Middle frontal gyrus (tissue), 1 donor: ENCODE results near the gene PBX1.
A peak's percentile ranks its signal among the peaks of the same experiment; 100 is the strongest.
"Not testable (repeated sequence)": the region's sequence is repeated elsewhere in the genome, so short reads cannot be mapped to it uniquely, and the experiment has no call there.

ENCODE experiments used
- DNase-seq: peaks from one replicate; pipeline ENCODE4 v3.0.0-alpha.2; 2015; ENCODE audit warnings: low spot score; ENCODE audit errors: extremely low spot score

The PBX1 gene

DNA sequence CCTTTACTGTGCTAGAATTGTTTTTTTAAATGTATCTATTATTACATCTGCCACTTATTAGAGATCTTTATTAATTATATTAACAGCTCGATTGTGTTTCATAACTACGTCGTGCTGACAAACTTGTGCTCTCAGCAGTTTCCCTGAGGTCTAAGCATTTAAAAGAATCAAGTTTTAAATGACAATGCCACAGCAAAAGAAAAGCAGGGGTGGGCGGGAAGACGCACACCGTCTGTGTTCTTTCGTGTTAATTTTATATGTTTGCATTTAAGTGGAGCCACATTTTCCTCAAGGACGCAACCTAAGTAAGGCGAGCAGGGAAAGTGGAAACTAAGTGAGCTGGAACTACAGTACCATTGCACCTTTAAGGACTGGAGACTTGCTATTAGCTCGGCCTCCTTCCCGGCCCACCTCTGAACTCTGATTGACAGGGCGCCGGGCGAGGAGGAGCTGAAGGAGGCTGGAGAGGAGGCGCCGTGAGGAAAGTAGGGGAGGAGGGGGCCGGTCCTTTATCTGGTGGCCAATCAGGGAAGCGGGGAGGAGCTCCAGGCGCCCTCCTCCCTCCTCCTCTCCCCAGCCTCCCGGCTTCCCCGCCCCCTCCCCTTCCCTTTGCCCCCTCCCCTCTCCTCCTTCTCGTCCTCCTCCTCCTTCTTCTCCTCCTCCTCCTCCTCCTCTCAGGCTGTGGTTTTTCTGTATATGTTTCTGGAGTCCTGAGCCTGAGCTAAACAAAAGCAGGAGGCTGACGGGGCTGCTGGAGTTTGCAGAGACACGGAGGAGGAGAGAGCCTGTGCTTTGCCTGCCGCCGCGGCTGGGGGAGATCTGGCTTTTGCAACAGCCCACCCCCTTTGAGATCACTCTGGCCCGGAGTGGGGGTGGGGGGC lies at the start of gene PBX1:
TSS of gene PBX1 (plus strand) at position 724 of the 881 bp plus-strand sequence.
- DNase-seq: peak; percentile 91

DNA sequence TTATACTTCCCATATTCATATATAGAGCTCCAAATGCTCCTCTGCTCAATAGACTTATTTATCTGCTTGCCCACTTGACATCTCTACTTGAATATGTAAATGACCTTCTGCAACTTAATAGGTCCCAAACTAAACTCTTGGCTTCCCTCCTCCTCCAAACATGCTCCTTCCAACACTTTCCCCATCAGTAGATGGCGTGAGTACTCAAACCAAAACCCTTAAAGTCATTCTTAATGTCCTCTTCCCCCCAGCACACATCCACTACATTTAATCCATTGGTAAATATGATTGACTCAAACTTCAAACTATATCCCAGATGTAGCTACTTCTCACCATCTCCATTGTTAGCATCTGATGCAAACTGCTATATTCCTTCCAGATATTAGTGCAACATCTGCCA lies 48.5 kb upstream of the PBX1 start:
- DNase-seq: no peak

DNA sequence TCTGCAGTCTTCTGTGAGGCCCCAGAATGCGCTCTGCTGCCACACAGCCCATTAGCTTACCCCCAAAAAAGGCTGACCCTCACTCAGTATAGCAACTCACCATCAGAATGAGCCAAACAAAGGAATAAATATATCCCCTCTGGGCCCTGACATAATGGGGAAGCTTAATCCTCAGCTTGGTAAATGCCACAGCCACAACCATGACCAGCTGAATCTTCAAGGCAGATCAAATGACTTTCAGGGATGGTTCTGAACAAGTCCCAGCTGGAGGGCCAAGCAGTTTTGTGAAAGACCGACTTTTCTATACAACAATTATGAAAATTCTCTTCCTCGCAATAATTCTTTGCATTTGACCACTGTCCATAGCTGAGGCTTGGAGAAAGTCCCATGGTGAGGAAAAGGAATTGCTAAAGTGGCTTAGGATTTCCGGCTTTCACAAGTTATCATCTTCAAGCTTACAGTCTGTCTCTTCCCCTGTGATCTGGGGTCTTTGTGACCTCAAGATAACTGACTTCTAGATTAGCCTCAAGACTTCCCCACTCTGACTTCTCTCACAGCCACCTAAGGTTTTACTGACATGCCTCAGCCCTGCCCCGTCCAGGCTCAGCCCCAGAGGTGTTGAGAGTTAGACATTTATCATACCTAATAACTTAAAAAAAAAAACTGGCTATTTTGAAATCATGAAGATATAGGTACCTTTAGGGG lies 47.8 kb upstream of the PBX1 start:
- no peak for DNase-seq

DNA sequence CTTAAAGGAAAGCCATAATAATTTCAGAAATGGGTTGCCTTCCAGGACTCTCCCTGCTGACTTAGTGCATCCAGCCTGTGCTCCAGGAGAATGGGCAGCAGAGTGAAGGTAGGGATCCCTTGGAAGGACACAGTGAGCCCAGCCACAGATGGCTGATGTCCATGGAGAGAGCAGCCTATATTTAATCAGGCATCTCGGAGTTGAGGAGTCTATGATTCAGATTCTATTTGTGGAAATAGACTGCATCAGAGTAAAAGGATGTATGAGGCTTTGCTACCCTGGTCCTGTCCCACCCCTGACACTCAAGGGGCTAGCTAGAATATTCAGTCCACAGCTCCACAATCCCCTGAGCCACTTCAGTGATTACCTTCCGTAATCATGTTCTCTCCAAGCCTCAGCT lies 43.8 kb upstream of the PBX1 start:
- no peak for DNase-seq

DNA sequence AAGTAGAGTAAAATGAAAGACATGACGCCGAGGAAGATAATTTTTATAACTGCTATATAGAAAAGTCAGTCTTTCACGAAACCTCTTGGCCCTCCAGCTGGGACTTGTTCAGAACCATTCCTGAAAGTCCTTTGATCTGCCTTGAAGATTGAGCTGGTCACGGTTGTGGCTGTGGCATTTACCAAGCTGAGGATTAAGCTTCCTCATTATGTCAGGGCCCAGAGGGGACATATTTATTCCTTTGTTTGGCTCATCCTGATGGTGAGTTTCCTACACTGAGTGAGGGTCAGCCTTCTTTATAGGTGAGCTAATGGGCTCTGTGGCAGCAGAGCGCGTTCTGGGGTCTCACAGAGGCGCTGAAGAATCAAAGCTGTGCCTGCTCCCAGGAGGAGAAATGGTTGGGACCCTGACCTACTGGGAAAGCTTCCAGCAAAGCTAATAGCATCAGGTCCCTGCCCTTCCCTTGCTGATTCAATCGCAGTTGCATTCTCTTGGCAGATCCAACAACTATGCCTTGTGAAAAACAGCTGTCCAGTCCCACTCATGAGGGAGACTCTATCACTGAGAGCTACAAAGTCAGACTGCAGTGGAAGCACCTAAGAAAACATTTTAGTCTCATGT lies 43.2 kb upstream of the PBX1 start:
- DNase-seq: no peak

DNA sequence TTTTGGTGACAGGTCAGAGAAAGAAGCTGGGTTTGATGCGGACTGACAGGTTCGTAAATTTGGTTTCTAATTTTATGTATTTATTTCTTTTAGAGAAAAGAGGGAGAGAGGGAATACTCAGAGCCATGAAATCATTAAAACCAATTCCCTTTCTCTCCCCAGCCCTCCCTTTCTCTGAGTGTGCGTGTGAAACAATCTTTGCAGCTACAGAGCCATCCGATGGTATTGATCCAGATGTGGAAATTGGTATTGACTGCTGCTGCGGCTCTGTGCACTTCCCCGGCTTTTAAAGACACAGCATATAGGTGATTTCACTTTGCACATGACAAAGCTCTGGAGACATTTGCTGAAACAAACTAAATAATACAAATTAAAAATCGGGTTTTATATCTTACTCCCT lies 42.4 kb upstream of the PBX1 start:
- no peak for DNase-seq

DNA sequence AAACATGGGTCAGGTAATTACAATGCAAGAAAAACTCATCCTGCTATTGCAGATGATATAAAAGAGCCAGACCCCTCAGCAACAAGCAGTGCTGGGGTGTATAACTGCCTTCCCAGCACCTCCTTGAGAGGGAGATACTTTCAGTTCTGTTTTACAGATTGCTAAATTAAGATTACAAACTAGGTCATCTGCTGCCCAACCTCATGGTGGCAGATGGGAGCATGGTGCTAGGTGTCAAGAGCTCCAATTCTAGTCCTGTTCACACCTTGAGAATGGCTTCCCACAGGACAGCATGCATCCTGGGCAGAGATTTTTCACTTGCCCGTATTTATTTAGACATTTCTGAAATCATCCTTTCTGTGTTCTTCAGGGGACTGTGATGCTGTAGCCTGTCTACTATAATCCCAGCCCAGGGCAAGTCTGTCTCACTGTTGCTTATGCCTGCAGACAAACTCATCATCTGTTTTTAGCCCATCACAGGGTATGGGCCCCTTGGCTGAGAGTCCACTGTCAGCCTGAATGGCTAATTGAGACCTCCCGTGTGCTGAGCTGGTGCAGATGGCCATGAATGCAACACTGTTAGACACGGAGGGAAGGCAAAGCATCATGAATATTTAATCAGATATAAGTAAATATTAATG lies 40.2 kb upstream of the PBX1 start:
- no peak for DNase-seq

DNA sequence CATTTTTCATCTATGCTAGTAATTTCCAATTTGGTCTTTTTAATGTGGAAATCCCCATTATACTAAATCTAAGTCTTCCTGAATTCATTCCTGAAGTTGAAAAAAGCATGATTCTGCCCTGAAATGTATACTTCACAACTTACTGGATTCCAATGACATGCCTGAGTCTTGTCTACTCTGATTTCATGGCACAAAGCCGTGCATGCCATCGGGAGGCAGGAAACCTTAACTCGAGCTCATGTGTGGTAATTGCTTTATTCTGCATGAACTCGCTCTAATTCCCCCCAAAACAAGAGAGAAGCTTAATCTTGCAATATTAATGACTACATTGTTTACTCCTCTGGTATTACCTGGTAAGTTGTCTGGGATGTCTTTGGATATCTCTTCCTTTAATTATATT lies 39.6 kb upstream of the PBX1 start:
- DNase-seq: no peak

DNA sequence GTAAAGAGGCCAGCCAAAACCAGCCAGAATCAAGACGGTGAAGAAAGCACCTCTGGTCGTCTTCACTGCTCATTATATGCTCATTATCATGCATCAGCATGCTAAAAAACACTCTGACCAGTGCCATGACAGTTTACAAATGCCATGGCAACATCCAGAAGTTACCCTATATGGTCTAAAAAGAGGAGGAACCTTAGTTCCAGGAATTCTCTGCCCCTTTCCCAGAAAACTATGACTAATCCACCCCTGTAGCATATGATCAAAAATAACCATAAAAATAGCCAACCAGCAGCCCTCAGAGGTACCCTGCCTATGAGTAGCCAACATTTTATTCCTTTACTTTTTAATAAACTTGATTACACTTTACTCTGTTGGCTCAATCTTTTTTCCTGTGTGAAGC lies 34.2 kb upstream of the PBX1 start:
- DNase-seq: no peak

DNA sequence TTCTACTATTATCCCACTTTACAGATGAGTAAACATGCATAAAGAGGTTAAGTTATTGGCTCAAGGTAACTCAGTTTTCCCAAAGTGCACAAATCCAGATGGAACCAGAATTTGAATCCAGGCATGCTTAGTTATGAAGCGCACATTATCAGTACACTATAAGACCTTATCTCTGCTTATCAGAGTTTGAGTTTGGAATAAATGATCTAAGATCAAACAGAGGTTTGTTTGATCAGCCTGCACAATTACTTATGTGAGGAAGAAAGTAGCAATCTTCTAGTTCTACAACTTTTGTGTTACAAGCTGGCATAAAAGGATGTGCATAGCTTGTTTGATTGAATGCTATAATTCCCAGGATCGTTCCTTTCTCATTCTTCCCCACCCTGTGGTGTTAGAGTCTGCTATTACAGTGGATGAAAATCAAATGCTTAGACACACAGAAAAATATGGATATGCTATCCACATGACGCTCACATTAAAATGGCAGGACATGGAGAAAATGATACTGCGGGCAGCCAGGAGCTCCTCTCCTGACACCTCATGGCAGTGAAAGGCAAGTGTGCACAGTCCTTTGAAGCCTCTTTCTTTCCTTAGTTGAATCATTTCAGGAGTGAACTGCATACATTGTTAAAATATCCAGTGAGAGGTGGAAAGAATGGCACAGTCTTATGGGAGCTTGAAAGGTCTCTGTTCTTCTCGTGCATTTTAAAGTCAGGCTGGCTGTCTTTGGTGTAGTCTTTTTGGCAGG lies 23.9 kb upstream of the PBX1 start:
- DNase-seq: no peak

DNA sequence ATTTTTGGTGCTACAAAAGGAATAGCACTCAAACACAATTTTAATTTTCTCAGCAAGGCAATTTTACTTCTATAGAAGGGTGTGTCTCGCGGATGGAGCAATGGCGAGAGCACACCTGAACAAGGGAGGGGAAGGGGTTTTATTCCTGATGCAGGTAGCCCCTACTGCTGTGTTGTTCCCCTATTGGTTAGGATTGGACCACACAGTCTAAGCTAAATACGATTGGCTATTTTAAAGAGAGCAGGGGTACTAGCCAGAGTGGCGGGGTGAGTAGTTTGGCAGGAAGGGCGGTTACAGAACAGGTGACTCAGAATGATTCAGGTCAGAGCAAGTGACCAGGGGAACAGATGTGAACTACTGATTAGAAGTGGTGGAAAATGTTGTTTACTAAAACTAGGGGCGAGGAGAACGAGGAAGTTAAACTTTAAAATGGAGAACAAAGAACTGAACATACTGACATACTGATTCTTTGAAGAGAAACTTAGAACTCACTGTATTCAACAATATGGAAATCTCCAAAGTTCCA lies 6.5 kb upstream of the PBX1 start:
- not testable (repeated sequence) for DNase-seq

DNA sequence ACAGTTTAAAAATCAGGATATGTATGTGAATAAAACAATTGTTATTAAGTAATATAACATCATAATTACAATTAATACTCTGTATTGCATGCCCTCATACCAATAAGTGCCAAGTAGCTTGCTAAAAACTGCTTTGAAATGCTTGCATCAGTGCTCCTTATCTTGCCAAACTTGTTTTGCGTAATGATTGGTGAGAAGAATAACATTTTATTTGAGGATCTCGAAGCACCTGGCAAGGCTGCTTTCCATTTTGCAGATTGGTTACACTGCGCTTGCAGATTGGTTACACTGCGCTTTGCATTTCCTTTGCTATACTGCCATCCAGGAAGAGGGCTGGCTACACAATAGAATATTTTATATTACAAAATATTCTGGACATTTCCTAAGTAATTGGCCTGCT lies 1.7 kb upstream of the PBX1 start:
- DNase-seq: no peak

DNA sequence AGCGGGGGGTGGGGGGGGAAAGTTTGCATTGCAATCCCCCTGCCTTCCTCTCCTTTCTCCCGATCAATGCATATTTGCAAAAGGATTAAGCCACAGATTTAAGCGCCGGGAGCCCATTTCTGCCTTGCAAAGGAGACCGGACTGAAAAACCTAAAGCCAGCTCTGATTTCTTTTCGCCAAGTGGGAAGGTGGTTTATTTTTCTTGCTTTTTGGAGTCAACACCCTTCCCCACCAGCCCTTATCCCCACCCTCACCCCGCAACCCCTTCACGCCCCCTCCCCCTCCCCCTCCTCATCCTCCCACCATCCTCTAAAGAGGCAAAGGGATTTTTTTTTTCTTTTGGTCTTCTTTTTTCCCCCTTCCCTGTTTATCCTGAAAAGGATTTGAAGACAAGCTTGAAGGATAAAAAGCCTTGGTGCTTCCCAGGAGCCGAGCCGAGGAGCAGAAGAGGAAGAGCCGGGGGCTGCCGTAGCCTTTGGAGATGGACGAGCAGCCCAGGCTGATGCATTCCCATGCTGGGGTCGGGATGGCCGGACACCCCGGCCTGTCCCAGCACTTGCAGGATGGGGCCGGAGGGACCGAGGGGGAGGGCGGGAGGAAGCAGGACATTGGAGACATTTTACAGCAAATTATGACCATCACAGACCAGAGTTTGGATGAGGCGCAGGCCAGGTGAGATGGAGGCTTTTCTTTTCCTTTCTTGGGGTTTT lies 513 bp downstream of the PBX1 start:
- DNase-seq: no peak

DNA sequence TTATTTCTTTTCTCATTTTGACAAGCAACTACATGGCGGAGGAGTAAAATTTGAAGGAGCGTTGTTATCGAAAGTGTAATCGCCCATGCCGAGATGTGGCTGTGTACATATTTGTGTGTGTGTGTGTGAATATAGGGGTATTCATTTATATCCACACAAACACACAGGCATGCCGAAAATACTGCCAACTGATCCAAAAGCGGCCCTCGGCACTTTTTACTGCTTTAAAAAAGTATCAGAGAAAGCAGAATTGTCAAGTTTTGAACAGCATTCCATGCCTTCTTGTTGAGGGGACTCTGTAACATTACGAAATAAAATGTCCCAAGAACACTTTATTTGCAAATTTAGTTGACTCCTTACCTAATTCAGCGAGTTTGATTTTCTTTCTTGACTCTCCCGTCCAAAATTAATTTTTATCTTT lies 1.1 kb downstream of the PBX1 start:
- no peak for DNase-seq

DNA sequence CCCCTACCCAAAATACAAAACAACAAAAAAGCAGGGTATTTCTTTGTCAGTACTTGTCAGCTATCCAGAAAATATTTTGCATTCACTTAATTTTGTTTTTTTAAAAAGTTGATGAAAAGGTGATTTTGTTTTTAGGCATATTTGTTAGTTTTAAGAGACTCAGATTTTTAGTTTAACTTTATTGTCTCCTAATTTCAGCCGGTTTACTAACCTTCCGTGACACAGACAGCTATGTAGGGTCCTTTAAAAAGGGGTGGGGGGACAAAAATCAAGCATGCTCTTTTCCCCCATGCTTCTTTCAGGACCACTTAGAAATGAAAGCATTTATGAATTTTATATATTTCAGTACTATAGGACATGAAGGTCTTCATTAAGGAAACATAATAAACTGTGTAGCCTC lies 1.6 kb downstream of the PBX1 start:
- no peak for DNase-seq

DNA sequence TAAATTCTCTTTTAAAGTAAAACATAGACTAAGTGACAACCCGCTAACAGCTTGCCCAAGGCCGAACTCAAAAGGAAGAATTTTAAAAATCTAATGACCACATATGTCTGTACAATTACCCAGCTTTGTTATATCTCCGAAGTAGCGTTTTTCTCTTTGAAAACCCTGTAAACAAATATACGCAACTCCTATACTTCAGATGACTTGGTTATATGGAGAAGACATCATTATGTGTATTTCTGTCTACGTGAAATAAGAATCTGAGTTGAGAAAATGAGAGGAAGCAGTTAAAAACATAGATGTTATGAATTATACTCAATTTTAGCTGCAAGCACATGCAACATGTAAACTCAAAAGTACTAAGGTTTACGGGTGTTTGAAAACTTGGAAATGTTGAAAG lies 2.0 kb downstream of the PBX1 start:
- no peak for DNase-seq

DNA sequence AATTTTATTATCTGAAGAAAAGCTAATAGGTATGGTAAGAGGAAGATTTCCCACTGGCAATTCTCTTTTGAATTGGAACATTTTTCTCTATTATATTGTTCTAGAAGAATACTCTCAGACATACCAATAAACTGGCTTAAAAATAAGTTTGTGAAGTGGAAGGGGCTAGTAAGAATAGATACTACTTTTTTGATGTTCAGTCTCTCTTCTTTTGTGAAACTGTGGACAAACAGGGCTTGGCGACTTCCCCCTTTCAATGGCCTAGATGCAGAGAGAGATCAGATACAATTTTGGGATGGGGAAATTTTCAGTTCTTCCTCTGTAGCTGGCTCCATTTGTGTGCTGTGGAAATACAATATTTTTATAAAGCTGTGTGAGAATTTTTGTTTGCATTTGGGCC lies 2.5 kb downstream of the PBX1 start:
- DNase-seq: no peak

DNA sequence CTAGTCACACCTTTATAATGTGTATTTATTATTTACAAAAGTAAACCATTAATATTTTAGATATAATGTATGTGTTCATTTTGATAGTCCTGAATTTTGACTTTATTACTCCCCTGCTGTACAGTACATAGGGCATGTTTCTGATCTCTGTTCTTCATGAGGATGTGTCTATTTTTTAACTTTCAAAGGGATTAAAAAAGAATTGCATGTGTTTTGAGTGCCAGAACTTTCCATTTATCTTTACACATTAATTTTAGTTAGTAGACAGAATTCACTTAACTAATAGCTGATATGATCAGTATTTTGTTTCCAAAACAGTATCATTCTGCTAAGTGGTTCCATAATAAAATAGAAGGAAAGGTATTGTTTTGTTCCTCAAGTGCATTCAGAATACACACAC lies 3.1 kb downstream of the PBX1 start:
- DNase-seq: no peak

DNA sequence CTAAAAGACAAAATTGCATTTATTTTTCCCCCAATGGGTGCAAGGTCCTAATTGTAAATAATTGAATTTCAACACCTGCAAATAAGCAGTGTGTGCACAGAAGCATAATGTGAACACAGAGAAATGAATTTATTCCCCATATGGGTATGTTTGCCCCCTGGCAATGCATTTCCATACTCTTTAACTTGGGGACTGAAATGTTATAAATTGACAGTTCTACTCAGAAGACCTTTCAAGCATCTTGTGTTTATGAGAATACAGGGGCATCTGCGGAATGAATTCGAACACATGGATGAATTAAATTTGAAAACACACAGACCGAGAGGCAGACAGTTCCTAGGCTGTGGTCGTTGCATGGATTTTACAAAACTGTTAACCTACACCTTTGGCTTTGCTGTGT lies 3.5 kb downstream of the PBX1 start:
- DNase-seq: no peak

DNA sequence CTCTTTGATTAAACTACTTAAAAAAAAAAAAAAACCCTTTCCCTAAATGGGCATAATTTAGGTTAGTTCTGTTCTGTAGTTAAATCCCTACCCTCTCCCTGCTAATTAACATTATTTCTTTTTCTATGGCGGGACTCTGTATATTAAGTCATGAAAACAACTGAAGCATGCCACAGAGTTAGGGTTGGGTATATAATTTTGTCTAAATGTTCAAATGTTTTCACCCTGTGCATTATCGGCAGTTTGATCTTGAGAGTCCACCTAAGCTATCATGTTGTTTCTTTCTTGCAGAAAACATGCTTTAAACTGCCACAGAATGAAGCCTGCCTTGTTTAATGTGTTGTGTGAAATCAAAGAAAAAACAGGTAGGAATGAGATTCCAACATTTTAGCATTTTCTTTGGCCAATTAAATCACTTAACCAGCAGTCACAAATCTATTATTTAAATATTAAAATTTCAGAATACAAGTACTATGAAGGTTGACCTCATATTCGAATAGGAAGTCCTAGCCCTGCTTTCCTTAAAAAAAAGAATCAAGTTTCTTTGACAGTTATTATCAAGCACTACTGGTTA lies 4.0 kb downstream of the PBX1 start:
- DNase-seq: no peak
